Hepatocyte (in vitro differentiated cells): ENCODE results near the gene SBF2.
"Not testable (repeated sequence)": the region's sequence is repeated elsewhere in the genome, so short reads cannot be mapped to it uniquely, and the experiment has no call there.

Experiments used
- EZH2 ChIP-seq: fragments of 200-600 bp; sonication (generic); IDR thresholded peaks from 2 replicates; pipeline ENCODE4 v1.6.1; 2016; ENCODE audit warnings: antibody characterized with exemption, mild to moderate bottlenecking, borderline replicate concordance
- EZH2phosphoT487 ChIP-seq: fragments of 200-600 bp; sonication (generic); IDR thresholded peaks from one replicate; pipeline ENCODE4 v1.6.1; 2018; ENCODE audit warnings: antibody characterized with exemption, mild to moderate bottlenecking, low read depth, moderate library complexity; ENCODE audit not compliant: unreplicated experiment, severe bottlenecking
- TF ChIP-seq, protein P1 (sequence below): fragments of 200-600 bp; sonication (generic); IDR thresholded peaks from 2 replicates; pipeline ENCODE4 v1.5.1; 2016; ENCODE audit warnings: antibody characterized with exemption, mild to moderate bottlenecking; ENCODE audit not compliant: poor library complexity

DNA sequence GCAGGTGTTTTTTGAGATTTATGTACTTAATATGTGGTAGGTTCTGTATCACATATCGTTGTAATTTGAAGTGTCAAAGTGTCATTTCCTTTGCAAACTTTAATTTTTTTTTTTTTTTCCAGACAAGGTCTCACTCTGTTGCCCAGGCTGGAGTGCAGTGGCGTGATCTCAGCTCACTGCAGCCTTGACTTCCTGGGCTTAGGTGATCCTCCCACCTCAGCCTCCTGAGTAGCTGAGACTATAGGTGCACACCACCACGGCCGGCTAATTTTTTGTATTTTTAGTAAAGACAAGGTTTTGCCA, 206.1 kb downstream of the SBF2 start:
- TF ChIP-seq, protein P1, sequence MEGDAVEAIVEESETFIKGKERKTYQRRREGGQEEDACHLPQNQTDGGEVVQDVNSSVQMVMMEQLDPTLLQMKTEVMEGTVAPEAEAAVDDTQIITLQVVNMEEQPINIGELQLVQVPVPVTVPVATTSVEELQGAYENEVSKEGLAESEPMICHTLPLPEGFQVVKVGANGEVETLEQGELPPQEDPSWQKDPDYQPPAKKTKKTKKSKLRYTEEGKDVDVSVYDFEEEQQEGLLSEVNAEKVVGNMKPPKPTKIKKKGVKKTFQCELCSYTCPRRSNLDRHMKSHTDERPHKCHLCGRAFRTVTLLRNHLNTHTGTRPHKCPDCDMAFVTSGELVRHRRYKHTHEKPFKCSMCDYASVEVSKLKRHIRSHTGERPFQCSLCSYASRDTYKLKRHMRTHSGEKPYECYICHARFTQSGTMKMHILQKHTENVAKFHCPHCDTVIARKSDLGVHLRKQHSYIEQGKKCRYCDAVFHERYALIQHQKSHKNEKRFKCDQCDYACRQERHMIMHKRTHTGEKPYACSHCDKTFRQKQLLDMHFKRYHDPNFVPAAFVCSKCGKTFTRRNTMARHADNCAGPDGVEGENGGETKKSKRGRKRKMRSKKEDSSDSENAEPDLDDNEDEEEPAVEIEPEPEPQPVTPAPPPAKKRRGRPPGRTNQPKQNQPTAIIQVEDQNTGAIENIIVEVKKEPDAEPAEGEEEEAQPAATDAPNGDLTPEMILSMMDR, result not testable (repeated sequence)
- TF ChIP-seq EZH2phosphoT487, EZH2: not testable (repeated sequence)
